Measurements from ENCODE around the gene SLC10A3.

- TF ChIP-seq REST (IDR thresholded peaks at IDR 0.05; ENCODE audit: low read depth), result no peak
- no peak for TF ChIP-seq FOXM1 (IDR thresholded peaks at IDR 0.05; ENCODE audit: borderline replicate concordance, low read depth)
- no peak for TF ChIP-seq TCF12 (IDR thresholded peaks at IDR 0.05; ENCODE audit: low read depth)
- no peak for TF ChIP-seq TAF1 (IDR thresholded peaks at IDR 0.05; ENCODE audit: low read depth)
- no peak for TF ChIP-seq CREB1 (IDR thresholded peaks at IDR 0.05; ENCODE audit: low read depth)
- TF ChIP-seq EGR1 (IDR thresholded peaks at IDR 0.05), result no peak
- TF ChIP-seq YY1 (IDR thresholded peaks at IDR 0.05; ENCODE audit: low read depth), result no peak
- TF ChIP-seq RAD21 (IDR thresholded peaks at IDR 0.05; ENCODE audit: low read depth), result no peak
Observed at GRCh38 chrX:154502989-154503388, 12.6 kb upstream of the SLC10A3 start.

Measured in Ishikawa (cell line).